B cell (primary cell): ENCODE measurements around the gene KATNAL2. TPM values are rescaled to one million over a fixed set of nuclear protein-coding genes. Genes with fewer than 3 reads are reported as not detected.
"Not testable (repeated sequence)": the region's sequence is repeated elsewhere in the genome, so short reads cannot be mapped to it uniquely, and the experiment has no call there.

Experiments
- ATAC-seq: fragments of 200-7000 bp; cut with Tn5 transposase; one replicate; pipeline ENCODE4 v1.10.0; 2021; ENCODE audit warnings: low read depth, mild to moderate bottlenecking, moderate number of reproducible peaks, moderate library complexity
- CTCF ChIA-PET: fragments of 350-600 bp; sonication (Branson Sonifier 250); formaldehyde crosslinking; loops from one replicate; lab custom pipeline; 2021; ENCODE audit warnings: antibody characterized with exemption, inconsistent platforms; lab: Charles Lee
- POLR2A ChIA-PET: fragments of 350-600 bp; sonication (Branson Sonifier 250); formaldehyde crosslinking; loops from one replicate; lab custom pipeline; 2021; ENCODE audit warnings: antibody characterized with exemption; lab: Charles Lee
- DNase-seq: peaks from one replicate; pipeline ENCODE4 v3.0.0; 2013
- H2AFZ ChIP-seq: 2 replicates; pipeline ENCODE4 v1.6.1; 2012; ENCODE audit warnings: mild to moderate bottlenecking, low read depth, low read length; ENCODE audit not compliant: insufficient read depth, poor library complexity, severe bottlenecking
- H3K27ac ChIP-seq, 2 donors: 1 replicate in 1 of 2; 2 replicates in 1 of 2; pipeline ENCODE4 v1.5.1; 2012 to 2013; ENCODE audit warnings: low read length in 2 of 2, mild to moderate bottlenecking in 2 of 2, moderate library complexity in 1 of 2
- H3K27me3 ChIP-seq, 4 experiments: fragments of 200-600 bp in 1 of 4; sonication (generic) in 1 of 4; replicated peaks in 1 of 4; 1 replicate in 2 of 4; 2 replicates in 2 of 4; pipeline versions ENCODE4 v1.6.1 to v1.7.0; 2013 to 2016; ENCODE audit warnings: low read length in 3 of 4, mild to moderate bottlenecking in 2 of 4, mixed read lengths in 1 of 4, moderate library complexity in 1 of 4; ENCODE audit not compliant: insufficient read depth in 4 of 4, control insufficient read depth in 3 of 4; ENCODE audit errors: control extremely low read depth in 1 of 4
- H3K36me3 ChIP-seq, 2 experiments: replicated peaks in 1 of 2; 1 replicate in 1 of 2; 2 replicates in 1 of 2; pipeline versions ENCODE4 v1.6.1 to v1.7.1; 2013; ENCODE audit warnings: low read length in 1 of 2; ENCODE audit not compliant: insufficient read depth in 2 of 2, control insufficient read depth in 1 of 2; ENCODE audit errors: control extremely low read depth in 1 of 2, extremely low read depth in 1 of 2
- H3K4me1 ChIP-seq, 2 donors: fragments of 200-600 bp in 1 of 2; sonication (generic) in 1 of 2; 1 replicate in 1 of 2; 2 replicates in 1 of 2; pipeline versions ENCODE4 v1.5.1 to v1.6.1; 2013 to 2017; ENCODE audit warnings: low read length in 2 of 2; ENCODE audit not compliant: control insufficient read depth in 2 of 2, insufficient read depth in 2 of 2
- H3K4me2 ChIP-seq: replicated peaks from 2 replicates; pipeline ENCODE3; 2012; ENCODE audit warnings: mild to moderate bottlenecking, low read depth, low read length; ENCODE audit not compliant: poor library complexity, severe bottlenecking
- H3K4me3 ChIP-seq, 5 experiments: fragments of 200-600 bp in 1 of 5; sonication (generic) in 1 of 5; 1 replicate in 3 of 5; 2 replicates in 2 of 5; pipeline versions ENCODE4 v1.5.1 to v1.7.0; 2011 to 2016; ENCODE audit warnings: low read length in 4 of 5, mild to moderate bottlenecking in 4 of 5, low read depth in 2 of 5, control low read depth in 1 of 5, moderate library complexity in 1 of 5; ENCODE audit not compliant: insufficient read depth in 1 of 5; ENCODE audit errors: control extremely low read depth in 1 of 5, extremely low read depth in 1 of 5
- H3K79me2 ChIP-seq: fragments of 200-600 bp; sonication (generic); one replicate; pipeline ENCODE4 v1.6.0; 2016; ENCODE audit warnings: low read length; ENCODE audit not compliant: control insufficient read depth, insufficient read depth
- H3K9ac ChIP-seq: fragments of 200-600 bp; sonication (generic); 2 replicates; pipeline ENCODE4 v1.6.1; 2017; ENCODE audit warnings: mild to moderate bottlenecking, low read length, moderate library complexity
- H3K9me3 ChIP-seq, 3 donors: one replicate each; pipeline versions ENCODE4 v1.6.1 to v1.7.1; 2013; ENCODE audit warnings: low read length in 2 of 3; ENCODE audit not compliant: control insufficient read depth in 2 of 3, insufficient read depth in 1 of 3; ENCODE audit errors: control extremely low read depth in 1 of 3
- H4K20me1 ChIP-seq: 2 replicates; pipeline ENCODE4 v1.6.0; 2012; ENCODE audit warnings: mild to moderate bottlenecking, low read length; ENCODE audit not compliant: insufficient read depth, control insufficient read depth, poor library complexity, severe bottlenecking
- H3K27ac Mint-ChIP-seq: one replicate; pipeline ENCODE4 v1.8.0; 2021; ENCODE audit warnings: mixed read lengths
- H3K27me3 Mint-ChIP-seq: one replicate; pipeline ENCODE4 v1.8.0; 2021; ENCODE audit warnings: mixed read lengths
- H3K4me1 Mint-ChIP-seq: one replicate; pipeline ENCODE4 v1.8.0; 2021; ENCODE audit warnings: mixed read lengths
- H3K4me3 Mint-ChIP-seq: one replicate; pipeline ENCODE4 v1.8.0; 2021; ENCODE audit warnings: mixed read lengths
- H3K9me3 Mint-ChIP-seq: one replicate; pipeline ENCODE4 v1.8.0; 2022; ENCODE audit warnings: mixed read lengths; ENCODE audit not compliant: insufficient read depth
- WGBS: methylation state at CpG from one replicate; pipeline ENCODE4 v1.1.5; 2013; ENCODE audit warnings: missing lambda C conversion rate; ENCODE audit not compliant: insufficient coverage; 5-methylcytosine and 5-hydroxymethylcytosine counted together
- intact Hi-C: fragments of 100-400 bp; cut with micrococcal nuclease; formaldehyde crosslinking; loops from one replicate; pipeline ENCODE4 v1.10.0; 2022
- polyA plus RNA-seq: library from polyadenylated mRNA; depleted of rRNA; stranded (reverse); fragments of >200 nt; gene quantifications from 2 replicates; pipeline ENCODE4 v1.2.3, GENCODE V29; 2012
- total RNA-seq, 2 donors: library from RNA; stranded (reverse); fragments of 120-200 nt in 1 of 2; gene quantifications; 1 replicate in 1 of 2; 2 replicates in 1 of 2; pipeline versions ENCODE4 v1.2.3 to v1.2.4, GENCODE V29; 2013 to 2022

The KATNAL2 gene
- total and polyA plus RNA-seq, 2 donors (not counting 1 experiment from before 2014, with no cell fraction given): 1.3 to 3.1 TPM

GRCh38 chr18:47028738-47029137, 111.3 kb downstream of the KATNAL2 start:
- H3K27ac ChIP-seq, H3K4me3 ChIP-seq, H3K9ac ChIP-seq, H3K4me1 ChIP-seq, H3K9me3 Mint-ChIP-seq, H2AFZ ChIP-seq, H3K4me2 ChIP-seq, H3K4me3 Mint-ChIP-seq, DNase-seq, H3K4me1 Mint-ChIP-seq, H3K27me3 Mint-ChIP-seq, H4K20me1 ChIP-seq, H3K79me2 ChIP-seq, ATAC-seq, H3K27me3 ChIP-seq, H3K27ac Mint-ChIP-seq, CTCF ChIA-PET, H3K36me3 ChIP-seq, intact Hi-C loops, POLR2A ChIA-PET: not testable (repeated sequence)
- WGBS: no CpG with 5 or more reads among the region's 29 CpGs
- H3K9me3 ChIP-seq: peaks cover 0 to 18% (median 0%) of the 10 kb centered on the region in 3 donors

GRCh38 chr18:47029684-47030353, 112.4 kb downstream of the KATNAL2 start:
- H4K20me1 ChIP-seq, H3K4me3 Mint-ChIP-seq, POLR2A ChIA-PET, H3K27me3 ChIP-seq, H3K9ac ChIP-seq, CTCF ChIA-PET, H3K4me2 ChIP-seq, ATAC-seq, H3K27ac ChIP-seq, H3K4me1 ChIP-seq, DNase-seq, H3K4me3 ChIP-seq, H3K27ac Mint-ChIP-seq, H3K36me3 ChIP-seq, H3K4me1 Mint-ChIP-seq, H2AFZ ChIP-seq, H3K79me2 ChIP-seq, H3K9me3 Mint-ChIP-seq, H3K27me3 Mint-ChIP-seq, intact Hi-C loops: not testable (repeated sequence)
- peaks cover 0 to 22% (median 0%) of the 10 kb centered on the region in 3 donors for H3K9me3 ChIP-seq
- WGBS: no CpG with 5 or more reads among the region's 55 CpGs

- 96% methylated on average over 4 of the region's 12 CpGs for WGBS
- H3K9me3 ChIP-seq: peaks cover 0 to 25% (median 0%) of the 10 kb centered on the region in 3 donors
- H3K4me1 ChIP-seq, H3K27ac Mint-ChIP-seq, H3K79me2 ChIP-seq, H3K36me3 ChIP-seq, intact Hi-C loops, H3K4me2 ChIP-seq, H3K9me3 Mint-ChIP-seq, H3K4me1 Mint-ChIP-seq, ATAC-seq, H3K27me3 Mint-ChIP-seq, H2AFZ ChIP-seq, H3K9ac ChIP-seq, H3K4me3 ChIP-seq, DNase-seq, CTCF ChIA-PET, H3K4me3 Mint-ChIP-seq, H3K27me3 ChIP-seq, H3K27ac ChIP-seq, H4K20me1 ChIP-seq, POLR2A ChIA-PET: not testable (repeated sequence)
Measured at GRCh38 chr18:47030887-47031286, 113.5 kb downstream of the KATNAL2 start.
